Measurements from ENCODE around the gene SSBP2.

The SSBP2 gene

GRCh38 chr5:81665795-81666194 lies 85.1 kb downstream of the SSBP2 start:
- no peak for TF ChIP-seq YY1 (IDR thresholded peaks at IDR 0.05; ENCODE audit: low read depth)
- no peak for TF ChIP-seq USF1 (IDR thresholded peaks at IDR 0.05)

- no peak for TF ChIP-seq REST (IDR thresholded peaks at IDR 0.05; ENCODE audit: low read depth)
- peak; percentile 78 for TF ChIP-seq NFIC (IDR thresholded peaks at IDR 0.05)
Measured at GRCh38 chr5:81657386-81657785, 93.5 kb downstream of the SSBP2 start.

GRCh38 chr5:81656783-81657182 lies 94.1 kb downstream of the SSBP2 start:
- TF ChIP-seq TAF1 (IDR thresholded peaks at IDR 0.05; ENCODE audit: low read depth) = no peak
- no peak for TF ChIP-seq FOXM1 (IDR thresholded peaks at IDR 0.05; ENCODE audit: borderline replicate concordance, low read depth)
- no peak for TF ChIP-seq RAD21 (IDR thresholded peaks at IDR 0.05; ENCODE audit: low read depth)
- TF ChIP-seq ZBTB7A (IDR thresholded peaks at IDR 0.05; ENCODE audit: low read depth) = no peak
- TF ChIP-seq NFIC (IDR thresholded peaks at IDR 0.05) = no peak
- TF ChIP-seq CEBPB (IDR thresholded peaks at IDR 0.05) = no peak
- no peak for TF ChIP-seq TEAD4 (IDR thresholded peaks at IDR 0.05)
- TF ChIP-seq CREB1 (IDR thresholded peaks at IDR 0.05; ENCODE audit: low read depth) = no peak
- TF ChIP-seq TCF12 (IDR thresholded peaks at IDR 0.05; ENCODE audit: low read depth) = no peak
- TF ChIP-seq EGR1 (IDR thresholded peaks at IDR 0.05) = no peak
- no peak for TF ChIP-seq MAX (IDR thresholded peaks at IDR 0.05)
- TF ChIP-seq EP300 (IDR thresholded peaks at IDR 0.05; ENCODE audit: borderline replicate concordance) = no peak
- no peak for TF ChIP-seq REST (IDR thresholded peaks at IDR 0.05; ENCODE audit: low read depth)
- TF ChIP-seq YY1 (IDR thresholded peaks at IDR 0.05; ENCODE audit: low read depth) = no peak
- TF ChIP-seq USF1 (IDR thresholded peaks at IDR 0.05) = no peak

GRCh38 chr5:81650987-81651386 lies 99.9 kb downstream of the SSBP2 start:
- TF ChIP-seq YY1 (IDR thresholded peaks at IDR 0.05; ENCODE audit: low read depth) (no peak), FOXM1 (IDR thresholded peaks at IDR 0.05; ENCODE audit: borderline replicate concordance, low read depth) (no peak), MAX (IDR thresholded peaks at IDR 0.05) (no peak), REST (IDR thresholded peaks at IDR 0.05; ENCODE audit: low read depth) (no peak), NFIC (IDR thresholded peaks at IDR 0.05) (no peak), EP300 (IDR thresholded peaks at IDR 0.05; ENCODE audit: borderline replicate concordance) (no peak), RAD21 (IDR thresholded peaks at IDR 0.05; ENCODE audit: low read depth) (no peak), TAF1 (IDR thresholded peaks at IDR 0.05; ENCODE audit: low read depth) (no peak), CREB1 (IDR thresholded peaks at IDR 0.05; ENCODE audit: low read depth) (no peak), ZBTB7A (IDR thresholded peaks at IDR 0.05; ENCODE audit: low read depth) (no peak), TEAD4 (IDR thresholded peaks at IDR 0.05) (no peak), USF1 (IDR thresholded peaks at IDR 0.05) (no peak), EGR1 (IDR thresholded peaks at IDR 0.05) (no peak), CEBPB (IDR thresholded peaks at IDR 0.05) (no peak), TCF12 (IDR thresholded peaks at IDR 0.05; ENCODE audit: low read depth) (no peak)

GRCh38 chr5:81646469-81646995 lies 104.4 kb downstream of the SSBP2 start:
- TF ChIP-seq MAX (IDR thresholded peaks at IDR 0.05) (no peak), CREB1 (IDR thresholded peaks at IDR 0.05; ENCODE audit: low read depth) (no peak), FOXM1 (IDR thresholded peaks at IDR 0.05; ENCODE audit: borderline replicate concordance, low read depth) (no peak), USF1 (IDR thresholded peaks at IDR 0.05) (no peak), TCF12 (IDR thresholded peaks at IDR 0.05; ENCODE audit: low read depth) (no peak), EP300 (IDR thresholded peaks at IDR 0.05; ENCODE audit: borderline replicate concordance) (no peak), TAF1 (IDR thresholded peaks at IDR 0.05; ENCODE audit: low read depth) (no peak), ZBTB7A (IDR thresholded peaks at IDR 0.05; ENCODE audit: low read depth) (no peak), RAD21 (IDR thresholded peaks at IDR 0.05; ENCODE audit: low read depth) (no peak), CEBPB (IDR thresholded peaks at IDR 0.05) (no peak), YY1 (IDR thresholded peaks at IDR 0.05; ENCODE audit: low read depth) (no peak)

All from Ishikawa (cell line).